Measurements from ENCODE around the gene FASN.

FASN gene

DNA sequence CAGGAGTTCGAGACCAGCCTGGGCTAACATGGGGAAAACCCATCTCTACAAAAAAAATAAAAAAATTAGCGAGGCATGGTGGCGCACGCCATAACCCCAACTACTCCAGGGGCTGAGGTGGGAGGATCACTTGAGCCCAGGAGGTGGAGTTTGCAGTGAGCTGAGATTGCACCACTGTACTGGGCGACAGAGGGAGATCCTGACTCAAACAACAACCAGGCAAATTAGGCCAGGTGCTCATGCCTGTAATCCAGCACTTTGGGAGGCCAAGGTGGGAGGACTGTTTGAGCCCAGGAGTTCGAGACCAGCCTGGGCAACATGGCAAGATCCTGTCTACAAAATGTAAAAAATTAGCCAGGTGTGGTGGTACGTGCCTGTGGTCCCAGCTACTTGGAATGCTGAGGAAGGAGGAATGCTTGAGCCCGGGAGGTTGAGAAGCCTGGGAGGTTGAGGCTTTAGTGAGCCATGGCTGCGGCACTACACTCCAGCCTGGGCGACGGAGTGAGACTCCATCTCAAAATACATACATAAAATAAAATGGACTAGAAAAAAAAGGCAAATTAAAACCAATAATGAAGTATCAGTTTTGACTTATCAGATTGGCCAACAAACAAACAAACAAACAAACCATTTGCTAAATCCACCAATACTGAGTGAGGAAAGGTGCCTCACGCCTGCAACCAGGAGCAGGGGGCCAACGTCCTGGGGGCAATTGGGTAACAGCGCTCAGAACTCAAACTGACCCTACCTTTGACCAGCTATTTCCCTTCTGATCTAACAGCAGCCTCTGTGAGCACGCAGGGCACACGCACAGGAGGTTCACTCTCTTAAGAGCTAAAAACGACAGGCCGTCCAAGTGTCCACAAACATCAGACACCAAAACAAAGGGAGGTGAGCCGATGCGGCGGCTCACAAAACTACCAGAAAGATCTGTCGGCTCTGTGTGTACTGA is 19.4 kb upstream of the FASN start:
- no peak for DNase-seq (ENCODE audit: low spot score)

DNA sequence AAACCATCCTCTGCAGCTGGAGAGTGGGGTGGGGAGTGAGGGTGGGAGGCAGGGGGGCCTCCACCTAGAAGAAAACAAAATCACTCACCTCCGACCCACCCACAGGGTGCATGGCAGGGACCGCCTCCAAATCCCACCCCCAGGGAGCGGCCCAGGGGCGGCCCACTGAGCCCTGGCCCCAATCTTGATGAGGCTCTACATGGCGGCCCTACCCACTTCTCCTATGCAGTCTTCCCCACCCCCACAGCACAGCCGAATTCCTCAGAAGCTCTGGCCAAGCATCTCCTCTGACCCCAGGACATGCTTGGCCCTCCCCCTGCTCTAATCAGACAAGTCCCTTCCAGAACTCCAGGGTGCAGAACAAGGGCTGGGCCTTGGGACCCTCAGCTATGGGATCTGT is 18.2 kb upstream of the FASN start:
- DNase-seq (ENCODE audit: low spot score): no peak

DNA sequence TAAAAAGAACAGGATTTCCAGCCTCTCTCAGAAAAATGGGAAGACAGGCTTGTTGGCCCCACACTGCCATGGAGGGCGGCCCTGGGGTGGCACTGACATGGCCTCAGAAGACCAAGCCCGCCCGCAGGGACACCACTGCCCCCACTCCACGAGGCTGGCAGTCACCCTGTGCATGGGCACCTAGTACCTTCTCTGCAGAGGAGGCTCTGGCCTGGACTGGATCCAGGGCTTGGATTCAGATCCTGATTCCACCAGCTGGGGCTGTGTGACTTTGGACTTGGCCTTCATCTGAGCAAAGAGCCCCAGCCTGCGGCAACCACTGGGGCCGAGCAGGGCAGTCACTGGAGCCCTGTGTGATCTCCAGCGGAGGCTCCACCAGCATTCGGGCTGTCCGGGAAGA is 16.8 kb upstream of the FASN start:
- DNase-seq (ENCODE audit: low spot score): no peak

DNA sequence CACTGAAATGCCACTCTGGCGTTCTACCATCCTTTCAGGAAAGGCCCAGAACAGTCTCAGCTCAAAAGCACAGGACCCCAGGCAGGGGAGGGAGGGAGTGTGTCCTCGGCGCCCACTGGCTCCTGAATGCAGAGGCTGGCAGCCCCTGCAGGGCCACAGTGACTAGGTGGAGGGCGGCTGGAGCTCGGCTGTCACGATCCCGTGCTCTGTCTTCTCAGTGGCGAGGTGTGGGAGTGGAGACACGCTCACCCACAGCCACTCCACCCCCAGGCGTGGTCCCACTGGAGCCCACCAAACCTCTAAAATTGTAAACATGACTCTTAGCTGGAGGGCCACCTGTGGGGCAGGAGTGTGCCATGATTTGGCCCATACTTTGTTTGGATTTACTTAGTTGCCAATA is 16.4 kb upstream of the FASN start:
- DNase-seq (ENCODE audit: low spot score): no peak

DNA sequence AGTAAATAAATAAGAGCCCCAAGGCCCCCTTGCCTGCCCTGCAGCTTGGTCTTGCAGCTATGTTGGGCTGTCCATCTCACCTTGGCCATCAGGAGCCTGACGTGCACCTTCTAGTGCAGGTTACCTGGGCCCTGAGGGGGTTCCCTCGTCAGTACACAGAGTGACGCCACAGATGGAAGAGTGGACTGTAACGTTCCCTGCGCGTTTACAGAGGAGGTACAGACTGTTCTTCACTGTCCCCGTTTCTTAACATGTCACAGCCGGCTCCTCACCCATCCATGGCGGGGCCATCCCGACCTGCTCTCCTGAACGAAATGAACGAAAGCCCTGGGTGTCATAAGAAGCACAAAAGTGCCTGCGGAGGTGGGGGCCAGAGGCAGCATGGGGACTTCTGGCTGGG is 15.9 kb upstream of the FASN start:
- DNase-seq (ENCODE audit: low spot score): no peak

DNA sequence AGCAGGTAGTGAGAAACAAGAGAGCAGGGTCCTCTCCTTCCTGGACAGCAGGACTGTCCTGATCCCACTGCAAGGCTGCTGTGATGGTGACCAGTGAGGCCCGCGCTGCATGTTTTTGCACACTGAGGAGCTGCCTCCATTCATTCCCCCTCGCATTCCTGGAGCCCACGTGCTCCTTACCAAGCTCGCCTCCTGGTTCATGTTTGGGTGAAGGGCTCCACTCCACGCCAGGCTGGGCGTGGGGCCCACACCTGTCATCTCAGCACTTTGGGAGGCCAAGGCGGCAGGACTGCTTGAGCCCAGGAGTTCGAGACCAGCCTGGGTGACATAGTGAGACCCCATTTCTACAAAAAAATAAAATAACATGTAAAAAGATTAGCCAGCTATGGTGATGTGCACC is 15.4 kb upstream of the FASN start:
- DNase-seq (ENCODE audit: low spot score): no peak

DNA sequence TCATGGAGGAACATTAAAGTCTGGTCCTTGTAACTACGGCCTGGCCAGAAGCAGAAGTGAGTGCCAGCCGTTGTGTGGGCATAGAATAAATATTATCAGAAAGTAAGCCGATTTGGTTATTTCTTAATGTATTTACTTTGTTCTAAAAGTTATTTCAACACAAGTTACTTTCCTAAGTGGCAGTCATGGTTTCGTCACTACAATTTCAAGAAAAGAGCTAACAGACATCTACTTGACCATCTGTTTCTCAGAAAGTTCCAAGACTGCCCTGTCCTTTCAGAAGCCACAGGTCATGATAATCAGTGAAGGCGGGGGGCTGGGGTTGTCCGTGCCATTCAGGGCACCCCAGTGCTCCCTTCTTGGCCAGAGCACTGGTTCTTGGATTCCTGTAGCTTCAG is 14.9 kb upstream of the FASN start:
- DNase-seq (ENCODE audit: low spot score): no peak

DNA sequence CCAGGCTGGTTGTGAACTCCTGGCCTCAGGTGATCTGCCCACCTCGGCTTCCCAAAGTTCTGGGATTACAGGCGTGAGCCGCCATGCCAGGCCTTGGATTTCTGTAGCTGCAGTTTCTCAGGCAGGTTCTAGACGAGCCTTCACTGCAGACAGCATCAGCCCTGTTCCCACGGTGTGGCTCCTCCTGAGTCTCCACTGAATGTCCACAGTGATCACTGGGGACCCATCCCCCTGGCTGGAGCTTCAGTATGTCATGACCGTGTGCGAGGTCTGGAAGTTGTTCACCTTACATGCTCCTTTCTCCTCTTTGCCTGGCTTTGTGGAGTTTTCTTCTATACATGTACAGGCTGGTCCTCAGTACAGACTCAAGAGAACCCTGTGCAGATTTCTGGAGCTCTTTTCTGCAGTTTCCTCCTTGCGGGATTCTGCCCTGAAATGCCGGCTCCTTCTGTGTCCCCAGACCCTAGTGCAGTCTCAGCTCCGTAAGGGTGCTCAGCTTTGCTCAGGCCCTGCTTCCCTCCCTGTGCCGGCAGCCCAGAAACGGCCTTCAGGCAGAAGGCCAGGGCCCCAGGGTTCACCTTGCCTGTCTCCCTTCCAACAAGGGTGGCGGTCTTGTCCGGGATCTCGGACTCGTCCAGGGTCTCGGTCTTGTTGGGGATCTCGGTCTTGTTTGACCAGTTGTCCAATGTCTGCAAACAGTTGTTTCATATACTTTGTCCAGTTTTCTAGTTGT is 14.3 kb upstream of the FASN start:
- DNase-seq (ENCODE audit: low spot score): no peak

DNA sequence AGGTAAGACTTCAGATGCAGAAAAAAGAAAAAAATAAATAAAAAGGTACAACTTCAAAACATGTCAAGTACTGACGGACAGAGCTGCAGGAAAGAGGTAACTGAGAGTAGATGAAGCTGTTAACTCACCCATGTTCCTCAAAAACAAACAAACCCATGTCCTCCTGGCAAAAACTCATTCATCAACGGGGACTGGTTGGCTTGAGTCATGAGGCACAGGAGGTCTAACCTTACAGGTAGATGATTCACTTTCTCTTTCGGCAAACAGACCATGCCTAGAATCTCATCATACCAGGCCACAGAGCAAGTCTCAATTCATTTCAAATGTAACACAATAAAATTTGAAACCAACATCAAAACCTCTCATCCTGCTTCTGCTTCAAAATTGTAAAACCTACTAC is 12.3 kb upstream of the FASN start:
- no peak for DNase-seq (ENCODE audit: low spot score)

DNA sequence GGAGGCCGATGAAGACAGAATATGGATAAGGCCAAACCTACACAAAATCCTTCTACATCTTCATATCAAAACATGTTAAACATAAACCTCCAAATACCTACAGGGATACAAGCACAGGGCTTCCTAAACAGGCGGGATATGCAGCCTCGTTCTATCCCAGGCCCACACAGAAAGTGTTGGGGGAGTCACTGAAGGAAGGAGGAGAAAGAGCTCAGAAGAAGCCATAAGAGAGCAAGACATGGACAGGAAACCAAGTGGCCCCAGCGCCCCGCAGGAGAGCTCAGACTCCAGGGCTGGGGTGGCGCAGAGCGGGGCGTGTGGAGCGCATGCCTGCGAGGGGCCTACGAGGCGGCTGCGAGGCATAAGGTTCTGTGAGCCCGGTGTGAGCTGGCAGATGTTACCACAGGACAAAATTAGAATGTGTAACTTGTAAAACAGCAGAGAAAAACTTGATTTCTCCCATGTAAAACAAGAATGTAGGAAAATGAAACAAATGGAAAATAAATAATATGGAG is 11.0 kb upstream of the FASN start:
- no peak for DNase-seq (ENCODE audit: low spot score)

DNA sequence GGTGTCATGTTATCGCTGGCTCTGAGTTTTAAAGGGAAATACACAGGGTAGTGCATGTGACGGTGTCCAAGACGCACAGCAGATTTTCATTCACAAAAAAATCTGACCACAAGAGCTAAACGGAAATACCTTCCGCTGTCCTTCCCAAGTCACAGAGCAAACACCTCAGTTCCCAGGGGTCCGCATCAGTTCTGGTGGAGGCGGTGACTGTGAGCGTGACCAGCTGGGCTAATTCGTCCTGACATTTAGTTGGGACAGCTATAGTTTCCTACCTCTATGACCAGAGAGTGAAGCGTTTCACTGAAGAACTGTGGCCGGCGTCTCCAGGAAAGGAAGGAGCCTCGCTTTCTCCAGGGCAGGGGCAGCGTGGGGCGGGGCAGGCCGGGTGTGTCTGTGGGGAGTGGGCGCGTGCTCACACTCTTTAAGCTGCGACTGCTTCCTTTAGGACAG is 10.5 kb upstream of the FASN start:
- no peak for DNase-seq (ENCODE audit: low spot score)

DNA sequence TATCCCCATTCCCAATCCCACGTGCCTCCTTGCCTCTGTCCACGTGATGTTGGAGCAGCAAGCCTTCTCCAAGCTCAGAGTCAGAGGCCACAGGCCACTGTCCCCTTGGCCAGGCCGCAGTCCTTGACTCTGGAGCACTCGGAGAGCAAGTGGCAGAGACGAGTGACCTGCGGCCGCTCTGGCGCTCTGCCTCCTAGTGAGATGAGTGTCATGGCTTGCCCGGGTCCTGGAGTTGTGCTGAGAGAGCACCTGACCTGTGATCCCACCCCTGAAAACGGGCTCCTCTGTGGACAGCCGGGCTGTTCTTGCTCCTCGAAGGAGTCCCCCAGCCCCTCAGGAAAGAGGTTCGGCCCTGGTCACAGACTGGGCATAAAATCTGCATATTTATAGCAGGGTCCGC is 10.0 kb upstream of the FASN start:
- DNase-seq (ENCODE audit: low spot score): no peak

DNA sequence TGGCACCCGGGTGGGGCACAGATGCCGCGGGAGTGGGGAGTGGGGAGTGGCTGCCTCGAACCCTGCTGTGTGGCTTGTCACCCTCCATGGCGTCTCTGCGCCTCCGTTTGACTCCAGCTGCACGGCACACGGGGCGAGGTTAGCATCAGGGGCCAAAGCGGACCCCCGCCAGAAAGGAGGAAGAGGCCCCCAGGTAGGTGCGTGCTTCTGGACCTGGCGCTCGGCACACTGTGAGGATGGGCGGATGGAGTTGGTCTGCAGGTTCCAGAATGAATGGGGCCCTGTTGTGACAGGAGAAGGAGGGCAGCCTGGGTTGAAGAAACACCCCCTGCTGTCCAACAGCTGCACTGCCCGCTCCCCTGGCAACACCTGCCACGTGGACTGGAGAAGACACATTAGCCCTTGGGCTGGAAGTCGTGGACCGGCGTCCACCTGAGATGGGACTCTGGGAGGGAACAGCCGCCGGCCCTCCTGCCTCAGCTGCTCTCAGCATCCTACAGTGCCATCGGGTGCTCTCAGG is 9.4 kb upstream of the FASN start:
- no peak for DNase-seq (ENCODE audit: low spot score)

DNA sequence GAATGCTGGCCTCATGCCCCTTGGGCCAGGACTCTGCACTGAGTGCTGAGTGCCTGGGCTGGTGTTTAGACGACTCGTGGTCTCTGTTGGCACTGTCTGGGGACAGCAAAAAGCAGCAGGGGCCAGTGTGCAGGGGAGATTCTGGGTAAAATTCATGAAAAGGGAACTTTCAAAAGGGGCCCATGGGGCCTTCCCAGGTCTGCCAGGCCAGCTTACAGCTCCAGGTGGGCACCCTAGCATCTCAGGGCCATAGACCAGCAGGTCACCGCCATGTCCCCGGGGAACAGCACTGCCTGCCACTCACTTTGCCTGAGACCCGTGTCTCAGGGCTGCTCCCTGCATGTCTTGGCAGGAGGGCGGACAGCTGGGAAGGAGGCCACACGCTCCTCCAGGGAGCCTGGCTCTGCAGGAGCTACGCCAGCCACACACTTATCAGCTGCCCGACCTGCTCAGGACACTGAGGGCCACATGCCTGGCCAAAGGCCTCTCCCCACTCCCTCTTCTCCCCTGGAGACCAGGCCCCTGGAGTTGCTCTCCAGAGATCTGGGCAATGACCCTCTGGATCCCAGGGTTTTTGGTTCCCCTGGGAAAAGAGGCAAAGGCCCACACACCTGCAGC is 8.8 kb upstream of the FASN start:
- DNase-seq (ENCODE audit: low spot score): no peak

DNA sequence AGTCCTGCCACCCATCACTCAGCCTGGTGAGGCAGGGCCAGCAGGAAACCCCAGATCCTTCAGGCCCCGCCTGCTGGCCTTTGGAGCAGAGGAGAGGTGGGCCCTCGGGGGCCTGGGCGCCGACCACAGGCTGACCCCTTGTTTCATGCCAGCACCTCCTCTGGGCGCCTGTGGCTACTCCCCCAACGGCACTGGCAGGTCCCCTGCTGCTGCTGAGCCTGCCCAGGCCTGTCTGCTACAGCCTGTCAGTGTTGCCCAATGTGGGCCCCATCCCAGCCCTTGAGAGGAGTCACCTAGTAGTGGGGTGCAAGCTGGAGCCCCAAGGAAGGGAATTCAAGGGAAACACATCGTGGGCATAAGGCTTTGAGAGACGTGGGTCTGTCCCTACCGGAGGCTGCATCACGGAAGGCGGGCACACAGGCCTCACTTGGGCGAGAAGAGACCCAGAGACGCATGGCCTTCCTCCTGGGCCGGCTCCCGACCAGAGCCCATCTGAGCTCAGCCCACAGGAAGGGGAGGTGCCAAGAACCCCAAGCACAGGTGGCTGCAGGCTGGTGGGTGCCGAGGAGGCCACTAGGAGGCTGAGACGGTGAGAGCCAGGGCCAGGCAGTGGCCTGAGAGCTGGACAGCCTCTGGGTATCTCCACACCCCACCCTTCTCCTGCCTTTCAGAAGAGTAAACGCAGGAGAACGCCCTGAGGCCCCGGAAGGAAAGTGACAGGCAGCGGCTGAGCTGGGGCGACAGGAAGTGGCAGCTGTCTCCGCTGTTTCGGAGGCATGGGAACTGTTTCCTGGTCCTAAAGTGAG is 8.0 kb upstream of the FASN start:
- DNase-seq (ENCODE audit: low spot score): peak; percentile 78

DNA sequence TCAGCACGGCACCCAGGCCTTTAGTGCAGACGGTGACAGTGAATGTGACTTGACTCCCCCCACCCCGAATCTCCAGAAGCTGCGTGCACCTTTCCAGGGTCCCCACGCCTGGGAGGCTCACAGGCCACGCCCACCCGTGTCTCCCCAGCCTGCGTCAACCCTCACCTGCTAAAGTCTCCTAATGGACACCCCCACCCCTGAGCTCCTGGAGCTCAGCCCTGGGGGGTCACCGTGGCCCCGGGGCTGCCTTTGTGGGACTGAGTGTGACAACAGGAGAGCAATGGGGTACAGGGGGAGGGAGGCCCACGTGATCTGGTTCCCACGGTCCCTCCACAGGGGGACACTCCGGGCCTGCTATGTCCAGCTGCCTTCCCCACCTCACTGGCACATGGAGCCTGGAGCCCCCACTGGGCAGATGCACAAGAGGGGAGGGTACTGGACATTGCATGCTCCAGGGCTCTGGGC is 7.4 kb upstream of the FASN start:
- DNase-seq (ENCODE audit: low spot score): no peak

DNA sequence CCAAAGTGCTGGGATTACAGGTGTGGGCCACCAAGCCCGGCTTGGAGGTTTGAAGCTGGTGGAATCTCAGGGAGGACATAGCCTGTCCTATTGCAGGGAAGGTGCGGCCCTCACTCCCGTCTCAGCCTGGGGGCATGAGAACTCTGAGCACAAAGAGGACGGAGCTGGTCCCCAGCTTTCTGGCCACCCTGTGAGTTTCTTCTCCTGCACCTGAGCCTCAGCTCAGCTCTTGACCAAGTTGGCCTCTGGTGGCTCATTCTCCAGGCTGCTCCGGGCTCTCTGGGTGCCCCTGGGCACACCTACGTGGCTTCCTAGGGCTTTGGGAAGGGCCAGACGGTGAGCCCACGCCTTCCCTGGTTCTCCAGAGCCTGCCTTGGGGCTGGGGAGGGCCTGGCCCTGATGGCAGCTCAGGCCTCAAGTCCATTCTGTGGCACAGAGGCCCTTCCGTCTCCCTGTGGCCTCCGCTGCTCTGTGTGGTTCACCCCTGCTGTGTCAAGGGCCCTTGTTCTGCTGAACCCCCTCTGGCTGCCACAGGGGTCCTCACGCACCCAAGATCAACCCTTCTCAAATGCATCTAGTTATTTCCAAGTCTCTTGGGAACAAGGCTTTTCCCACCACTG is 6.9 kb upstream of the FASN start:
- DNase-seq (ENCODE audit: low spot score): no peak

DNA sequence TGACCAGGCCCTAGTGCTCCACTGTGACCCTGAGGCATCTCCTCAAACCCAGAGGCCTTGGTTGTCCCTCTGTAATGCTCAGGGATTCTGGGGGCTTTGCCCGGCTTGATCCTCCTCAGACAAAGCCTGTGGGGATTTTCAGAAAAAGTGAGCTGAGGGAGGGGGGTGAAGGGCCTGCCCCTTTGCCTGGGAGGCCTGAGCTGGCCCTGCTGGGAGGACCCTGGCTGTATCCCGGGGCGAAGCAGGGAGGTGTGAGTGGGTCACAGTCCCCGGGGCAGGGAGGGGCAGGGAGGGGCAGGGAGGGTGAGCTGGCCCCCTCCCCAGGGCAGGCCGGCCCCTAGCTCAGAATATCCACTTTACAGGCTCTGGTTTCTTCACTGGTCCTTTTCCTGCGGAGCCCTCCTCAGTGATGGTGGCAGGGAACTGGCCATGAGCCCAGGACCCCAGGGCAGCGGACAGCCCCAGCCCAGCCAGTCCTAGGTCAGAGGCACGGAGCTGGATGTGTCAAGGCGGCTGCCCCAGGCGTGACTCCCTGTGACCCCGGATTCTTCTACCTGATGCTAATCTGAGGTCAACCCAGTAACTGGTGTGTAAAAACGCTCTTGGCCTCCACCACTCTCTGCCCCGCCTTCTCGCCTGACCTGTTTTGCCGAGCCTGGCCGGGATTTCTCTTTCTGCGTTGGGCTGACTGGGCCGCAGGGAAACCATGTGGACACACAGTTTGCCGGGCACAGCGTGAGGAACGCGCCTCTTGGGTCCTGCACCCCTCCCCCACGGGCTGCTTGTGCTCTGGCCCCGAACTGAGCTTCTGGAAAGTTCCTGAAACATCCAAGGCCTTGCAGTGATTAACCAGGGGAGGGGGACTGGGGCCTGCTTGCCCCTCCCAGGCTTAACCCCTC is 5.8 kb upstream of the FASN start:
- no peak for DNase-seq (ENCODE audit: low spot score)

DNA sequence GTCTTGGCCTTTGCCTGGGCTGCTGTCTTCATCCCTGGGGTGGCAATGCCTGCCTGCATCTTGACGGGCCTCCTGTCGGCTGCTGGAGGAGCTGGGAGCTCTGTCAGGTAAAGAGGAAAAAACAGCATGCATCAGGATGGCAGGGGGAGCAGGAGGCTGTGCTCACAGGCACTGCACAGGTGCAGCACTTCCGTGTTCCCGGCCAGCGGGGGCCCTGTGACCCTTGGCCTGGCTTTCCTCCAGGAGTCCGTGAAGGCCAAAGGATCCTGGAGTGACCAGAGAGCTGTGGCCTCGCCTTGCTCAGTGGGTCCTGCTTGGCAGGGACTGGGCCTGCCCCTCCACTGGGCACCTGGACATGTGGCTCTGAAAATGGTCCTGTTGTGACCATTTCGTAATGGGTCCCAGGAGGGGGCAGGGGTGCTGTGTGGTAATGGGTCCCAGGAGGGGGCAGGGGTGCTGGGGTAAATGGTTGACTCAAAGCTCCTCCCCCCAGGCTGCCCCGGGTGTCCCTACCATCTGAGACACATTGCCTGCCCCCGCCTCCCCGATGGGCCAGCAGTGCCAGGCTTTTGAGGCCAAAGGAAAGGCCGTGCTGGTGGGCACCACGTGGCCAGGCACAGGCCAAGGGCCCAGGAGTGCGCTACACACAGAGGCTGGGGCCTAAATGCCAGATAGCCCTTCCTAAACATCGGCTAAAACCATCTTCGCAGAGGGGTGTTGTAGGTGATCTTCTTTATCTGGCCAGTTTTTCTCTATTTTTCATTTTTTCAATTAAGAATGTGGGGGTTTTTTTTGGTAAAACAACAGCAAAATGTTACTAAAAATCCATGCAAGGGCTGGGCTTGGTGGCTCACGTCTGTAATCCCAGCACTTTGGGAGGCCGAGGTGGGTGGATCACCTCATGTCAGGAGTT is 4.0 kb upstream of the FASN start:
- no peak for DNase-seq (ENCODE audit: low spot score)
